Activated CD4-positive, alpha-beta memory T cell treated with anti-CD3 and anti-CD28 coated beads for 36 hours (primary cell): Measurements from ENCODE around the gene ABLIM2. TPM values are rescaled to one million over a fixed set of nuclear protein-coding genes. Genes with fewer than 3 reads are reported as not detected.
A peak's percentile ranks its signal among the peaks of the same experiment; 100 is the strongest.

Source experiments
- microRNA-seq: library from miRNA; unstranded; fragments of <30 nt; microRNA quantifications from one replicate; pipeline ENCODE4 v1.2.0, GENCODE V29; 2022; ENCODE audit warnings: borderline number of aligned reads, borderline microRNAs expressed, borderline replicate concordance
- total RNA-seq, 2 experiments: library from RNA; stranded (reverse); gene quantifications; one replicate each; pipeline ENCODE4 v1.2.3, GENCODE V29; 2021

ABLIM2 gene
- total RNA-seq, 2 experiments from 2014 or later: 0.55 to 0.63 TPM

Small RNA genes lying within 50 kb of the gene (microRNA-seq; reads per million reads assigned to microRNA genes)
- 192 reads per million, percentile 73 among the genes with 10 or more reads in this experiment for gene MIR95

Other genes with a start within 250 kb of the ABLIM2 start
- 10 to 100 TPM; 37.7 to 38.4 TPM for gene AFAP1, start 219.0 kb downstream of the ABLIM2 start, total RNA-seq
- gene SH3TC1, start 40.5 kb upstream of the ABLIM2 start, total RNA-seq: 10 to 100 TPM; 28.5 to 28.8 TPM
- gene HTRA3, start 110.9 kb upstream of the ABLIM2 start, total RNA-seq: not detected